HT1080 (cell line): ENCODE results near the gene FAM13C. TPM values are rescaled to one million over a fixed set of nuclear protein-coding genes. Genes with fewer than 3 reads are reported as not detected.
"Not testable (repeated sequence)": the region's sequence is repeated elsewhere in the genome, so short reads cannot be mapped to it uniquely, and the experiment has no call there.

Experiments used
- DNase-seq: peaks from one replicate; pipeline ENCODE4 v3.0.0-alpha.2; 2015; ENCODE audit warnings: low read depth
- polyA plus RNA-seq, 2 experiments: library from polyadenylated mRNA; depleted of rRNA; stranded (reverse); fragments of >200 nt; gene quantifications; 2 replicates each; pipeline ENCODE4 v1.2.3, GENCODE V29; 2015
- total RNA-seq: library from RNA; depleted of rRNA; stranded (reverse); fragments of >200 nt; shearing (Covaris generic); gene quantifications from 2 replicates; pipeline ENCODE4 v1.2.3, GENCODE V29; 2014; rRNA removed

The FAM13C gene
- 2.8 and 3.1 TPM in 2 replicates for total RNA-seq
- 1.3 and 1.4 TPM in 2 replicates for polyA plus RNA-seq (2015; cell fraction: cytosol; rRNA removed)
- 1.7 and 5.0 TPM in 2 replicates for polyA plus RNA-seq (2015; cell fraction: nucleus; rRNA removed)

DNA sequence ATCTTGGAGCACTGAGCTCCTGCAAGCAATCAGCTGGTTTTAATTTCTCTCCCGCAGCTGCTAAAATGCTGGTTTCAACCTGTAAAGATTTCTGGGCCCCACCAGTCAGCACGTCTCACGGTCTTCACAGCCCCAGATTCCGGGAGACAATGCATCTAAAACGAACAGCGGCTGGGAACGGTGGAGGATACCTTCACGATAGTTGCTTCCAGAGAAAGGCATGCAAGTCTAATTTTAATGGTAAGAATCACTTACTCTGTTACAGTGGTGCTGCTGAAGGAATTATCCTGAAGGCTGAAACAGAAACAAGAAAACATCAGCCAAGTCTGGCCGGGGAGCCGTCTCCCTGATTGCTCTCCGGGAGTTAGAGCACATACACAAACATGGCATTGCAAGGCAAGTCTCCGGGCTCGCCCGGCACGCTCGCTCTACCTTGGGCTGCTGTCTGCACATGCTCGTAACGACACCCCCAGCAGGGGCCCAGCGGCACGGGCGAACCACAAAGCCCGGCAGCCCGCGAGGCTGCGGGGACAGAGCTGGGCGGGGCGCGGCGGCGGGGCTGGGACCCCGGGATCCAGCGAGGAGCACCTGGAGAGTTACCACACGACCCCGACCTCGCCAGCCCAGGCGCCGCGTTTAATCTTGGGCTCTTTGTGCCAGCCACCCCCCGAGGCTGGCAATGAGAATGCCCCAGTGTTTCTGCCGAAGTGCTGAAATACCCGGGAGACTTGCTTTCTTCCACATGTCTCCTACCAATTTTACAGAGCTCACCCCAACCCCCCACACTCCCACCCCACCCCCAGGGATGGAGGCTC is at the start of gene FAM13C:
Gene FAM13C, minus strand, starts transcription at position 406 of the 815 bp plus-strand sequence. Its CDS starts 89 bp downstream, at position 317.
- peak; percentile 69 for DNase-seq

DNA sequence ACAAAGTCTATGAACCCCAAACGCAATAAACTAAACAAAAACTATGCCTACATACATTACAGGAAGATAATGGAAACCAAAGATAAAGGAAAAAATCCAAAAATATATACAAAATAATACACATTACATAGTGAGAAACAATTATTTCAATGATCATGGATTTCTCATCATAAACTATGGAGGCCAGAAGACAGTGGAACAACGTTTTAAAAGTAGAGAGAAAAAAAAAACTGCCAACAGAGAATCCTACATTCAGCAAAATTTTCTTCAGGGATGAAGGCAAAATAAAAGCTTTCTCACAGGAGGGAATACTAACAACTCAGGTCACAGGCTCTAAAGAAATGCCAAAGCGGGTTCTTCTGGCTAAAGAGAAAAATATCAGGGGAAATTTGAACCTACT is 42.9 kb upstream of the FAM13C start:
- DNase-seq: no peak

DNA sequence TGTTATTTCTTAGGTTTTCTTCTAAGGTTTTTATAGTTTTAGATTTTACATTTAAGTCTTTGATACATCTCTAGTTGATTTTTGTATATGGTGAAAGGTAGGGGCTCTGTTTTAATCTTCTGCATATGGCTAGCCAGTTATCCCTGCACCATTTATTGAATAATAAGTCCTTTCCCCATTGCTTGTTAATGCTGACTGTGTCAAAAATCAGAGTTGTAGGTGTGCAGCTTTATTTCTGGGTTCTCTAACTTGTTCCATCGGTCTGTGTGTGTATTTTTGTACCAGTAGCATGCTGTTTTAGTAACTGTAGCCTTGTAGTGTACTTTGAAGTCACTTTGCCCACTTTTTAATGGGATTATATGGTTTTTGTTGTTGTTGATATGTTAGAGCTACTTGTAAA is 37.9 kb upstream of the FAM13C start:
- no peak for DNase-seq

DNA sequence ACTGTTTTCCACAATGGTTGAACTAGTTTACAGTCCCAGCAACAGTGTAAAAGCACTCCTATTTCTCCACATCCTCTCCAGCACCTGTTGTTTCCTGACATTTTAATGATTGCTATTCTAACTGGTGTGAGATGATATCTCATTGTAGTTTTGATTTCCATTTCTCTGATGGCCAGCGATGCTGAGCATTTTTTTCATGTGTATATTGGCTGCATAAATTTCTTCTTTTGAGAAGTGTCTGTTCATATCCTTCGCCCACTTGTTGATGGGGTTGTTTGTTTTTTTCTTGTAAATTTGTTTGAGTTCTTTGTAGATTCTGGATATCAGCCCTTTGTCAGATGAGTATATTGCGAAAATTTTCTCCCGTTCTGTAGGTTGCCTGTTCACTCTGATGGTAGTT is 37.0 kb upstream of the FAM13C start:
- not testable (repeated sequence) for DNase-seq

- no peak for DNase-seq
Observed at GRCh38 chr10:59397961-59398360, 35.6 kb upstream of the FAM13C start.

- DNase-seq: no peak
Observed at GRCh38 chr10:59395984-59396383, 33.6 kb upstream of the FAM13C start.

DNA sequence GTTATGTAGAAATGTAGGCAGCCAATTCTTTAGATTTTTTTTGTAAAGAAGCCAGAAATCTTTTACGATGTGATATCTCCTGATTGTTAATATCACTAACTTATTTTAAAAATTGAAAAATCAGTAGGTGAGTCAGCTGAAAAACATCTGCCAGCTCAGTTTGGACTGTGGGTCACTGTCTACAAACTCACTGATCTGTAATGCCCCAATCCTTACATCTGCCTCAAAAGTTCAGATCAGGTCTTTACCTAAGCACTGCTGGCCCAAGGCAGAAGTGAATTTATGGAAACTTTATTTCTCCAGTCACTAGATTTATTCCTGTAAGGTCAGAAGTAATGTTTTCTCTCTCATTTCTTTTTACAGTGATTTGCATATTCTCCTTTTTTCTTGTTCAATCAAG is 31.0 kb upstream of the FAM13C start:
- DNase-seq: peak; percentile 24

GRCh38 chr10:59391060-59391459 is 28.7 kb upstream of the FAM13C start:
- DNase-seq: no peak

DNA sequence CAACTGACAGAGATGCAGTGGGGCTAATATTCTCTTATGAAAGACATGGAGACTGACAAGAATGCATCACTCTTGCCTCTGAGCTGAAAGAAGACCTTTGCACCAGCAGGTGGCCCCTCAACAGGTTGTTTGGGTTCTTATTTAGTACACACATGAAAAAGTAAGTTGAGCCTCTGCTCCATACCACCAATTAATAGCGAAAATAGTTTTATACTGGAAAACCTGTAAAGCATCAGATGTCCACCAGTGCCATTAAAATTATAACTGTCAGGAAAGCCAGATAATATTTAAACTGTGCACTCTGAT is 26.3 kb upstream of the FAM13C start:
- no peak for DNase-seq

- DNase-seq: peak; percentile 99
Observed at GRCh38 chr10:59387951-59388670, 25.8 kb upstream of the FAM13C start.

GRCh38 chr10:59384761-59385160 is 22.4 kb upstream of the FAM13C start:
- no peak for DNase-seq

DNA sequence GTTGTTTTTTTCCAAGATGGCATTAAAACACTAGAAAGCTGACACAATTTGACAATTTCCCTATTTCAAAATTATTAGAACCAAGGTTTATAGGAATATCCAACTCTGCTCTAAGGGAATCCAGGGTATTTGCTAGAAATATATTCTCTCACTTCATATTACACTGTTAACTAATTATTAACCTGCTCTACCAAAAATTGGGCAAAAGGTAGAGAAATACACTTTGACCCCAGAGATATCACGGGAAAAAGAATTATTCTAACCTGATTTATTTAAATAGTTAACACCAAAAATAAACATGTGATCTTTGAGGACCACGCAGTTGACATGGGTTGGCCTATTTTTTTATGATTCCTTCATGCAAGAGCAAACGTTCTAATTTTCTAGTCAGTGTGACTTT is 21.6 kb upstream of the FAM13C start:
- no peak for DNase-seq

DNA sequence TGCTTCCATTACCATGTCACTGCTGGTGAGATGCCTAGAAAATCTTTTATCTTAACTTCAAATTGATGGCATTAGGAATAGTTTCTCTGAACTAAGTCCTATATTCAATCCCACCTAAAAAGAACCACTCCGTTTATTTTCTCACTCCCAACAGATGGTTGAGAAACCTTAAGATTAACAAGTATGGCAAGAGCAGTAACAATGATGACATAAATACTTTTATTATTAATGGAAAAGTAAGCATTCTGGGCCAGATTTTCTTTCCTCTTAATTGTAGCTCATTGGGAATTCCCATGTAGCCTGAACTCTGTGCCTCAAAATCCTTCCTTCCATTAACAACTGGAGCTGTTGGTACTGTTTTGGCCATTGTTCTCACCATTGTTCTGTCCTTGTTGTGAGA is 21.1 kb upstream of the FAM13C start:
- DNase-seq: no peak

- DNase-seq: no peak
Observed at GRCh38 chr10:59382831-59383295, 20.5 kb upstream of the FAM13C start.

DNA sequence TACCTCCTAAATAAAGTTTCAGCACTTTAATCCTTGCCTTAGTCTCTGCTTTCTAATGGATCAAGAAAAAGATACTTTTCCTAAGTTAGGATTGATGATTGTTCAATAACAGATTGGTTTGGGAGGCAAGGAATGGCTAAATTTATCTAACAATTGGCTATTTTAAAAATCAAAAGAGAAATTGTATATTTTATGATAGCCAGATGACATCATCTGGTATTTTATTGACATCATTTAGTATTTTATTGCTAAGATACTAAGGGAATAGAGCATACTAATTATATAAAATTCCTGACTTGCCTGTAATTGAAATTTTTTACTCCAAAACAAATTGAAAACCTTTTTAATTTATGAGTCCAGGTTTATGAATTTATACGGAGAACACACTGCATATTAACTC is 19.3 kb upstream of the FAM13C start:
- DNase-seq: no peak

GRCh38 chr10:59376846-59377245 is 14.5 kb upstream of the FAM13C start:
- no peak for DNase-seq

DNA sequence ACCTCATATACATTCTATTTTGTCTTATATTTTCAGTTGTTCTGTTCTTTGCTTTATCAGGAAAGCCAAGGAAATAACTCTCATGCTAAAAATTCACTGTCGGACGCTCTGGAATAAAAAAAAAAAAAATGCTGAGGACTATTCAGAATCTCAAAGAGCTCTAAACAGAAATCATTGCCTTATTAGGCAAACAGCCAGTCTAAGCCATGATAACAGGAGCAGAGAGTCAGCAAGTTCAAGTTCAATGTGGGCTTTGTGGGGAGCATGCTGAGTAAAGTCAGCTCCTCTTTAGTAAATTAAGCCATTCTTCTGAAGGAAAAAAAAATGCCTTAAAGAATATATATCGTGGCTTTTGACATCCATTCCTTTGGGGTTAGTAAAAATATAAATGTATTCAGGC is 13.6 kb upstream of the FAM13C start:
- DNase-seq: no peak

- no peak for DNase-seq
Observed at GRCh38 chr10:59374916-59375315, 12.6 kb upstream of the FAM13C start.

DNA sequence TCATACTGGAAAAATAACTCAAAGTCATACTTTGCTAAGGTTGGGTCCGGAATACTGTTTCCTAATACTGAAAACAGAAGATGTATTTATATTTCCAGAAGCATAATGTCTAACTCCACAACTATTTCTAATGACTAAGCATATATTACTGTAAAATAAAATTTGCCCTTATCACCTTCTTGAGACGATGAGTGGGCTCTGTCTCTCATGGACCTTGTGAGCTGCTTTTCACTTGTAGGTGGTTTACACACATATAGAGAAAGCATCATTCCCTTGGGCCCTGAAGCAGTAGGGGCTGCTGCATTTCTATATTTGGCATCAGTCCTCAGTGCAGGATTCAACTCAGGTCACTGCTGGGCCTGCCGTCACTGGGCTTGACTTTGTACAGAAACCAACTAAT is 10.7 kb upstream of the FAM13C start:
- no peak for DNase-seq

GRCh38 chr10:59372543-59372942 is 10.2 kb upstream of the FAM13C start:
- DNase-seq: no peak

DNA sequence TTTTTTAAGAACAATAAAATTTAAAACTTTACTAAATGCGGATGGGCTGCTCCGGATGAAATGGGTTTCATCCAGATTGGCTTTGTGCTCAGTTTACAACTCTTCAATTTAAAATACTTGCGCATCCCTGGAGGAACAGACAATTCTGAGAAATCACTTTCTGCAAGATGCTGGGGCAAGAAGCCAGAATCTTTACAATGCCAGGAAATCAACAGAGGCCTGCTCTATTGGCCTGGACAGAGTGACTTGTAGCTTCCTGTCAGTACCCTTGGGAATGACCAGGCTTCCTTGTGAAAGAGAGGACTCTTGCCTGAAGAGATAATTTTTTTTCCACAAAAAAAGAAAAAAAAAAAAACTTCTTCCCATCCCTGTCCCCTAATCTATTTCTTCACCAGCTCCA is 3.9 kb upstream of the FAM13C start:
- DNase-seq: no peak

GRCh38 chr10:59363446-59363958 is 1.2 kb upstream of the FAM13C start:
- DNase-seq: no peak
